HFFc6 (cell line): ENCODE data around the gene ZNF581. TPM values are rescaled to one million over a fixed set of nuclear protein-coding genes. Genes with fewer than 3 reads are reported as not detected.
A peak's percentile ranks its signal among the peaks of the same experiment; 100 is the strongest.

Experiments
- DNase-seq: peaks from one replicate; pipeline ENCODE4 v3.0.0-alpha.2; 2018
- H3K27ac Mint-ChIP-seq: 2 replicates; pipeline ENCODE4 v1.8.0; 2020; ENCODE audit warnings: mild to moderate bottlenecking, mixed read lengths
- H3K27me3 Mint-ChIP-seq: 2 replicates; pipeline ENCODE4 v1.8.0; 2021; ENCODE audit warnings: mild to moderate bottlenecking, moderate library complexity, mixed read lengths; ENCODE audit not compliant: insufficient read depth
- H3K36me3 Mint-ChIP-seq: 2 replicates; pipeline ENCODE4 v1.8.0; 2021; ENCODE audit warnings: low read depth, mixed read lengths
- H3K4me1 Mint-ChIP-seq: 2 replicates; pipeline ENCODE4 v1.8.0; 2020; ENCODE audit warnings: low read depth, mixed read lengths
- H3K4me3 Mint-ChIP-seq: 2 replicates; pipeline ENCODE4 v1.8.0; 2020; ENCODE audit warnings: mild to moderate bottlenecking, moderate library complexity, mixed read lengths
- H3K9me3 Mint-ChIP-seq: 2 replicates; pipeline ENCODE4 v1.8.0; 2020; ENCODE audit warnings: mild to moderate bottlenecking, mixed read lengths
- CTCF ChIP-seq: fragments of 200-600 bp; sonication (generic); IDR thresholded peaks from 2 replicates; pipeline ENCODE4 v1.5.0; 2021; ENCODE audit warnings: antibody characterized with exemption, mild to moderate bottlenecking
- long read RNA-seq: library from polyadenylated mRNA; unstranded; transcript quantifications from one replicate; pipeline ENCODE4 v2.0.0, GENCODE V29; 2019
- total RNA-seq, 6 experiments: library from RNA; stranded (reverse); fragmentation: NEBNext Ultra II Directional; extraction: Animal tissue kit (Norgen Biotek cat#: 25700); gene quantifications; 2 replicates in 1 of 6; 3 replicates in 5 of 6; pipeline ENCODE4 v1.2.3, GENCODE V29; 2021

ZNF581 gene
- total RNA-seq = 10 to 100 TPM; 20.1 to 25.8 (median 21.9) TPM
- long read RNA-seq, transcript ZNF581-201 (2 exons, 1,298 nt) = major isoform, 35 of 35 reads
- long read RNA-seq, partial matches to known transcripts = 0 of 35 reads
- long read RNA-seq, other reads (novel, unspliced or antisense) = 0 of 35 reads

GRCh38 chr19:55643003-55643886 lies at the start of gene ZNF581:
ZNF581 (plus strand) TSS chr19:55643649; CDS start chr19:55644572, 923 bp downstream.
- Mint-ChIP-seq H3K4me1 (peaks cover 50% of the 10 kb centered on the region), H3K9me3 (no peaks in the 10 kb centered on the region), H3K27me3 (peaks cover 9% of the 10 kb centered on the region), H3K36me3 (peaks cover 22% of the 10 kb centered on the region), H3K4me3 (peak within 1 kb of the TSS; percentile 94), H3K27ac (peak within 1 kb of the TSS; percentile 97)
- peak; percentile 62 for DNase-seq
- no peak for TF ChIP-seq CTCF

GRCh38 chr19:55594996-55595545 lies 48.4 kb upstream of the ZNF581 start:
- Mint-ChIP-seq H3K27ac (no peak overlapping the region), H3K27me3 (peaks cover 3% of the 10 kb centered on the region), H3K9me3 (no peaks in the 10 kb centered on the region), H3K4me3 (no peak overlapping the region), H3K36me3 (peaks cover 52% of the 10 kb centered on the region), H3K4me1 (peaks cover 7% of the 10 kb centered on the region)
- no peak for TF ChIP-seq CTCF
- no peak for DNase-seq

- Mint-ChIP-seq H3K36me3 (peaks cover 51% of the 10 kb centered on the region), H3K4me1 (peaks cover 13% of the 10 kb centered on the region), H3K4me3 (no peak overlapping the region), H3K27ac (no peak overlapping the region), H3K9me3 (no peaks in the 10 kb centered on the region), H3K27me3 (no peaks in the 10 kb centered on the region; the same call in 1 of the 2 replicates)
- TF ChIP-seq CTCF = no peak
- DNase-seq = no peak
Measured at GRCh38 chr19:55596304-55596703, 47.1 kb upstream of the ZNF581 start.

- Mint-ChIP-seq H3K27ac (no peak overlapping the region), H3K4me1 (peaks cover 19% of the 10 kb centered on the region), H3K27me3 (no peaks in the 10 kb centered on the region; the same call in 1 of the 2 replicates), H3K4me3 (no peak overlapping the region), H3K9me3 (no peaks in the 10 kb centered on the region), H3K36me3 (peaks cover 44% of the 10 kb centered on the region)
- DNase-seq = no peak
- TF ChIP-seq CTCF = no peak
Measured at GRCh38 chr19:55597501-55597921, 45.9 kb upstream of the ZNF581 start.

- DNase-seq = no peak
- H3K27ac Mint-ChIP-seq = no peak overlapping the region
- TF ChIP-seq CTCF = no peak
- peaks cover 19% of the 10 kb centered on the region for H3K4me1 Mint-ChIP-seq
- no peak overlapping the region for H3K4me3 Mint-ChIP-seq
- no peaks in the 10 kb centered on the region; the same call in none of the 2 replicates for H3K27me3 Mint-ChIP-seq
- no peaks in the 10 kb centered on the region for H3K9me3 Mint-ChIP-seq
- H3K36me3 Mint-ChIP-seq = peaks cover 45% of the 10 kb centered on the region
Measured at GRCh38 chr19:55598034-55598433, 45.4 kb upstream of the ZNF581 start.
